Spinal cord (tissue), 10 donors: ENCODE measurements around the gene HSF5. TPM values are rescaled to one million over a fixed set of nuclear protein-coding genes. Genes with fewer than 3 reads are reported as not detected.

Source experiments
- DNase-seq, 6 donors: peaks; one replicate each; pipeline versions ENCODE4 v3.0.0 to v3.0.0-alpha.2; 2013 to 2015; ENCODE audit warnings: low spot score in 6 of 6, low read depth in 4 of 6
- H3K27ac ChIP-seq: one replicate; pipeline ENCODE4 v1.5.1; 2013; ENCODE audit warnings: low read depth, low read length, control low read depth
- H3K27me3 ChIP-seq: one replicate; pipeline ENCODE4 v1.6.1; 2013; ENCODE audit warnings: low read length; ENCODE audit not compliant: control insufficient read depth, insufficient read depth
- H3K36me3 ChIP-seq: one replicate; pipeline ENCODE4 v1.6.1; 2013; ENCODE audit warnings: low read length; ENCODE audit not compliant: control insufficient read depth, insufficient read depth
- H3K4me1 ChIP-seq: one replicate; pipeline ENCODE4 v1.6.1; 2013; ENCODE audit warnings: low read length; ENCODE audit not compliant: control insufficient read depth, insufficient read depth
- H3K4me3 ChIP-seq: one replicate; pipeline ENCODE4 v1.5.1; 2013; ENCODE audit warnings: low read depth, low read length, control low read depth
- H3K9me3 ChIP-seq: one replicate; pipeline ENCODE4 v1.6.1; 2013; ENCODE audit warnings: low read length; ENCODE audit not compliant: control insufficient read depth, insufficient read depth
- WGBS: methylation state at CpG from one replicate; pipeline ENCODE4 v1.1.5; 2013; ENCODE audit warnings: missing lambda C conversion rate; ENCODE audit not compliant: insufficient coverage; 5-methylcytosine and 5-hydroxymethylcytosine counted together
- polyA plus RNA-seq, 2 donors: library from polyadenylated mRNA; unstranded; fragments of 120-200 nt; gene quantifications; one replicate each; pipeline ENCODE4 v1.2.1, GENCODE V29; 2013; ENCODE audit not compliant: insufficient read length in 2 of 2
- total RNA-seq, 2 donors: library from RNA; depleted of rRNA in 1 of 2; stranded (reverse); fragments of 120-200 nt in 1 of 2; fragments of >200 nt in 1 of 2; gene quantifications; one replicate each; pipeline versions ENCODE4 v1.2.3 to v1.2.4, GENCODE V29; 2013 to 2014
- donor health status: healthy.

HSF5 gene
- total and polyA plus RNA-seq, 4 donors = 0.10 to 0.50 (median 0.24) TPM

DNA sequence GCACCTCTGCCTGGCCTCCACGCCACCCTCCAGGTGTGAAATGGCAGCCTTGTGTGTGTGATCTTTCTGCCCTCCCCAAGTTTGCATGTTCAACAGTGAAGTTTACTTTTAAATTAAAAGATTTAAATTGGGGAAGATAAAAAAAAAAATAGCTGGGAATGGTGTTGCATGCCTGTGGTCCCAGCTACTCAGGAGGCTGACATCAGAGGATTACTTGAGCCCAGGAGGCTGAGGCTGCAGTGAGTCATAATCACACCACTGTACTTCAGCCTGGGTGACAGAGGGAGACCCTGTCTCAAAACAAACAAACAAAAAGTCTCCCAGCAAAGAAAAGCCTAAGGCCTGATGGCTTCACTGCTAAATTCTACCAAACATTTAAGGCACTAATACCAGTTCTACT lies 35.5 kb downstream of the HSF5 start:
- H3K4me3 ChIP-seq = no peak overlapping the region
- no peak overlapping the region for H3K27ac ChIP-seq
- H3K27me3 ChIP-seq = no peaks in the 10 kb centered on the region
- DNase-seq = no peak
- no peaks in the 10 kb centered on the region for H3K4me1 ChIP-seq
- no peaks in the 10 kb centered on the region for H3K9me3 ChIP-seq
- 100% methylated on average over 1 of the region's 1 CpG for WGBS
- H3K36me3 ChIP-seq = no peaks in the 10 kb centered on the region

DNA sequence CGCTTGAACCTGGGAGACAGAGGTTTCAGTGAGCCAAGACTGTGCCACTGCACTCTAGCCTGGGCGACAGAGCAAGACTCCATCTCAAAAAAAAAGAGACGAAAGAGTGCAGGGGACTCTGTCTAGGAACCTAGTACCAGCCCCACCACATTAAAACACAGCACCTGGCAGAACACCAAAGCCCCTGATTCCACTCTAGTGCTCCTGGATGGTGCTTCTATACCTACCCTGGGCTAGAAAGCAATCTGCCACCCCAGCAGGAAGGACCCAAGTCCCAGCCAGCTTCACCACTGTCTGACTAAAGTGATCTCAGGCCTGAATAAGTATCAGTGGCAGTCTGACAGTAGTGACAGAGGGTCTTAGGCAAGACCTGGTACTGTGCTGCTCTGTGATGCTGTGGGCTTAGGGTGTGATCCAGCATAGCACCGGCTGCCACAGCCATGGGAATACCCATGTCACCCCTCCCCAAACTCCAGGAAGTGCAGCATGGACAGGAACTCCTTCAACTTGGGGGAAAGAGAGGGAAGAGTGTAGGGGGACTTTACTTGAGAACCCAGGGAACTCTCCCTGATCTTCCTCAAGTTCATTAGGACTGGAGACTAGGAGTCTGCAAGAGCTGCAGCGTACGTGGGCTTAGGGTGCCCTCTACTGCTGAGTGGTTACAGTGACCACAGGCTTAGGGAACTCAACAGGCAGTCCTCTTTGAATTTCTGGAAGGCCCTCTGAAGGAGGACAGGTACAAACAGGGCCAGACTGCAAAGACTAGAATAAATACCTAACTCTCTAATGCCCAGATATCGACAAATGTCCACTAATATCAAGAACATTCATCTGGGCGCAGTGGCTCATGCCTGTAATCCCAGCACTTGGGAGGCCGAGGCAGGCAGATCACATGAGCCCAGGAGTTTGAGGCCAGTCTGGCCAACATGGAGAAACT lies 40.9 kb downstream of the HSF5 start:
- DNase-seq = peak in 5 of 6 donors; percentile 5 to 71 (median 22)
- WGBS = 72% methylated on average over 8 of the region's 9 CpGs
- H3K9me3 ChIP-seq = no peaks in the 10 kb centered on the region
- no peak overlapping the region for H3K4me3 ChIP-seq
- H3K36me3 ChIP-seq = no peaks in the 10 kb centered on the region
- H3K27ac ChIP-seq = no peak overlapping the region
- H3K27me3 ChIP-seq = no peaks in the 10 kb centered on the region
- no peaks in the 10 kb centered on the region for H3K4me1 ChIP-seq

- Histone ChIP-seq H3K27ac (no peak overlapping the region), H3K4me3 (no peak overlapping the region), H3K36me3 (no peaks in the 10 kb centered on the region), H3K4me1 (no peaks in the 10 kb centered on the region), H3K27me3 (no peaks in the 10 kb centered on the region), H3K9me3 (no peaks in the 10 kb centered on the region)
- 94% methylated on average over 1 of the region's 6 CpGs for WGBS
- DNase-seq = no peak
These were observed 42.1 kb downstream of the HSF5 start for GRCh38 chr17:58446086-58446485.

GRCh38 chr17:58436805-58437239 lies 51.4 kb downstream of the HSF5 start:
- WGBS = no CpG with 5 or more reads among the region's 5 CpGs
- Histone ChIP-seq H3K9me3 (no peaks in the 10 kb centered on the region), H3K27me3 (no peaks in the 10 kb centered on the region), H3K4me3 (no peak overlapping the region), H3K4me1 (no peaks in the 10 kb centered on the region), H3K36me3 (no peaks in the 10 kb centered on the region), H3K27ac (no peak overlapping the region)
- DNase-seq = no peak

GRCh38 chr17:58436245-58436644 lies 52.0 kb downstream of the HSF5 start:
- no peak overlapping the region for H3K27ac ChIP-seq
- no peaks in the 10 kb centered on the region for H3K4me1 ChIP-seq
- peak in 1 of 6 donors; percentile 82 for DNase-seq
- no peaks in the 10 kb centered on the region for H3K27me3 ChIP-seq
- H3K36me3 ChIP-seq = no peaks in the 10 kb centered on the region
- no peak overlapping the region for H3K4me3 ChIP-seq
- H3K9me3 ChIP-seq = no peaks in the 10 kb centered on the region

DNA sequence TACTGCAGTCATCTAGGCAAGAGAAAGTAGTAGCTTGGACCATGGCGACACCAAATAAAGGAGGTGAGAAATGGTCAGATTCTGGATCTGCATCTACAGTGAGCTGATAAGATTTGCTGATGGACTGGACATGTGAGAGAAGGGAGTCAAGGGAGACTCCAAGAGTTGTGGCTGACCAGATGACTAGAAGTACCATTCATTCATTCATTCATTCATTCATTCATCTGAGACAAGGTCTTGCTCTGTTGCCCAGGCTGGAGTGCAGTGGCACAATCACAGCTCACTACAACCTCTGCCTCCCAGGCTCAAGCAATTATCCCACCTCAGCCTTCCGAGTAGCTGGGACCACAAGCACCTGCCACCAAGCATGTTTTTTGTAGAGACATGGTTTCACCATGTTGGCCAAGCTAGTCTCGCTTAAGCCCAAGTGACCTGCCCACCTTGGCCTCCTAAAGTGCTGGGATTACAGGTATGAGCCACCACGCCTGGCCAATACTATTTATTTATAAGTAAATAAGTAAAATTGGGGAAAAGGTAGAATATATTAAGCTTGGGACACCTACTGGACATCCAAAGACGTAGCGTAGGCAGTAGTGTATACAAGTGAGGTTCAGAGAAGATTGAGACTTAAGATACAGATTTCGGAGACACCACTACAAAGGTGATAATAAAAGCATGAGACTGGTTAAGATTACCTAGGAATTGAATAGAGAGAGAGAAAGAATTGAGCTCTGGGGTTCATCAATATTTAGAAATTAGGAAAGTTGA lies 55.2 kb downstream of the HSF5 start:
- WGBS = 100% methylated on average over 6 of the region's 7 CpGs
- no peak overlapping the region for H3K4me3 ChIP-seq
- no peaks in the 10 kb centered on the region for H3K9me3 ChIP-seq
- DNase-seq = no peak
- no peak overlapping the region for H3K27ac ChIP-seq
- no peaks in the 10 kb centered on the region for H3K36me3 ChIP-seq
- H3K27me3 ChIP-seq = no peaks in the 10 kb centered on the region
- no peaks in the 10 kb centered on the region for H3K4me1 ChIP-seq

- Histone ChIP-seq H3K27me3 (no peaks in the 10 kb centered on the region), H3K4me3 (no peak overlapping the region), H3K4me1 (no peaks in the 10 kb centered on the region), H3K36me3 (no peaks in the 10 kb centered on the region), H3K9me3 (no peaks in the 10 kb centered on the region), H3K27ac (no peak overlapping the region)
- no peak for DNase-seq
- WGBS = no CpG with 5 or more reads among the region's 3 CpGs
These were observed 60.4 kb downstream of the HSF5 start for GRCh38 chr17:58427807-58428206.

DNA sequence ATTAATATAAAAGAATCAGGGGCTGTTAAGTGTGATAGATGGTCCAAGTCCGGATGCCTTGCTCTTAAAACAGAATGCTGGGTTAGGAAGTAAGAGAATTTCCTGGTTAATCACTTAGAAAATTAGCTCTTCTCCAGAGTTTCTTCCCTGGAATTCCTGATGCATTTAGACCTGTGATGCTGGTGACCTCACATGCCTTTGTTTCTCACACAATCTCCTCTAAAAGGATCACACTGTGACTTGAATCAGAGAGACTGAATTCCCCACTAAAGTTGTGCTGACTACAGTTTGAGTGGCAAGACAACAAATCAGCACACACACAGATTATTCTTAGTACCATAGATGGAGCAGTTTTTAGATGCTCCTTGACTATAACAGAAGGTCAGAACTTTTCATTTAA lies 66.5 kb downstream of the HSF5 start:
- H3K4me3 ChIP-seq = no peak overlapping the region
- WGBS = no CpG with 5 or more reads among the region's 1 CpG
- no peak for DNase-seq
- no peaks in the 10 kb centered on the region for H3K9me3 ChIP-seq
- no peaks in the 10 kb centered on the region for H3K4me1 ChIP-seq
- H3K36me3 ChIP-seq = no peaks in the 10 kb centered on the region
- no peak overlapping the region for H3K27ac ChIP-seq
- H3K27me3 ChIP-seq = no peaks in the 10 kb centered on the region

- DNase-seq = no peak
- no CpG with 5 or more reads among the region's 2 CpGs for WGBS
- Histone ChIP-seq H3K27me3 (no peaks in the 10 kb centered on the region), H3K4me3 (no peak overlapping the region), H3K4me1 (no peaks in the 10 kb centered on the region), H3K27ac (no peak overlapping the region), H3K9me3 (no peaks in the 10 kb centered on the region), H3K36me3 (no peaks in the 10 kb centered on the region)
These were observed 67.4 kb downstream of the HSF5 start for GRCh38 chr17:58420827-58421226.
